ENCODE measurements around the gene GRK4. TPM values are rescaled to one million over a fixed set of nuclear protein-coding genes. Genes with fewer than 3 reads are reported as not detected.

Gene GRK4
- total RNA-seq, 1 donor from 2014 or later = 2.1 TPM

DNA sequence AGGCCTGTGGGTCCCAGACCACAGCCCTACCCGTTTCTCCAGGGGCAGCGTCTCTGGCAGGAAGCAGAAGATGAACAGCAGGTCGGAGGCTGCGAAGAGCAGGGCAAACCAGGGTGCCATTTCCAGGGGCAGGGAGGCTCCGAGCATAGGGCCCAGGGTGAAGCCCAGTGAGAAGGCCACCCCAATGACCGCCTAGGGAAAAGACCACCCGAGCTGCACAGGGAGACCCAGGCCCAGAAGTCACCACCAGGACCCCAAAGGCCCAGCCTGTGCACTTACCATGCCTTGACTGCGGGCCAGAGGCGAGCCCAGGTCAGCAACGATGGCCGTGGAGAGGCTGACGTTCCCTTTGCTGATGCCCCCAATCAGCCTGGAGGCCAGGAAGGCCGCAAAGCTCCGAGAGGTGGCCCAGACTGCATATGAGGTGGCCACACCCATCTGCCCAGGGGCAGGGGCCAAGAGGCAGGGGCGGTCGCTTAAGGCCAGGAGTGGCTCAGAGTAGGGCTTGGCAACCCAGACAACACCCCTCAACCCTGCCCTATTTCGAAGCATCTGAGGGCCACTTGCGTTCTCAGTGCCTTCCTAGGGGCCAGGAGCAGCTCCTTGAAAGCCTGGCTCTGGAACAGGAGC is 30.9 kb upstream of the GRK4 start:
- Mint-ChIP-seq H3K4me1 (peaks cover 55% of the 10 kb centered on the region), H3K36me3 (ENCODE audit: low read depth) (peaks cover 53% of the 10 kb centered on the region), H3K27me3 (no peaks in the 10 kb centered on the region), H3K27ac (peak overlapping the region; percentile 90), H3K9me3 (no peaks in the 10 kb centered on the region), H3K4me3 (peak overlapping the region; percentile 88)
- ChIA-PET POLR2A (interaction anchor here (0.7 to 2.4 kb wide), 8 partner anchors 10 to 447 kb away, joined by 3 to 10 read pairs (median 6); partner anchors contain the start of gene TNIP2), CTCF (no interaction called here)
- ATAC-seq (ENCODE audit: low read depth) (peak; percentile 1), DNase-seq (no peak)
- TF ChIP-seq, protein P1, sequence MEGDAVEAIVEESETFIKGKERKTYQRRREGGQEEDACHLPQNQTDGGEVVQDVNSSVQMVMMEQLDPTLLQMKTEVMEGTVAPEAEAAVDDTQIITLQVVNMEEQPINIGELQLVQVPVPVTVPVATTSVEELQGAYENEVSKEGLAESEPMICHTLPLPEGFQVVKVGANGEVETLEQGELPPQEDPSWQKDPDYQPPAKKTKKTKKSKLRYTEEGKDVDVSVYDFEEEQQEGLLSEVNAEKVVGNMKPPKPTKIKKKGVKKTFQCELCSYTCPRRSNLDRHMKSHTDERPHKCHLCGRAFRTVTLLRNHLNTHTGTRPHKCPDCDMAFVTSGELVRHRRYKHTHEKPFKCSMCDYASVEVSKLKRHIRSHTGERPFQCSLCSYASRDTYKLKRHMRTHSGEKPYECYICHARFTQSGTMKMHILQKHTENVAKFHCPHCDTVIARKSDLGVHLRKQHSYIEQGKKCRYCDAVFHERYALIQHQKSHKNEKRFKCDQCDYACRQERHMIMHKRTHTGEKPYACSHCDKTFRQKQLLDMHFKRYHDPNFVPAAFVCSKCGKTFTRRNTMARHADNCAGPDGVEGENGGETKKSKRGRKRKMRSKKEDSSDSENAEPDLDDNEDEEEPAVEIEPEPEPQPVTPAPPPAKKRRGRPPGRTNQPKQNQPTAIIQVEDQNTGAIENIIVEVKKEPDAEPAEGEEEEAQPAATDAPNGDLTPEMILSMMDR (IDR thresholded peaks at IDR 0.05) = no peak
- intact Hi-C loops (cut with micrococcal nuclease) = loop anchor here (1.0 to 10.0 kb wide), 9 partner anchors 14 to 688 kb away; partner anchors contain the start of genes CFAP99, HAUS3, POLN and RNF4

DNA sequence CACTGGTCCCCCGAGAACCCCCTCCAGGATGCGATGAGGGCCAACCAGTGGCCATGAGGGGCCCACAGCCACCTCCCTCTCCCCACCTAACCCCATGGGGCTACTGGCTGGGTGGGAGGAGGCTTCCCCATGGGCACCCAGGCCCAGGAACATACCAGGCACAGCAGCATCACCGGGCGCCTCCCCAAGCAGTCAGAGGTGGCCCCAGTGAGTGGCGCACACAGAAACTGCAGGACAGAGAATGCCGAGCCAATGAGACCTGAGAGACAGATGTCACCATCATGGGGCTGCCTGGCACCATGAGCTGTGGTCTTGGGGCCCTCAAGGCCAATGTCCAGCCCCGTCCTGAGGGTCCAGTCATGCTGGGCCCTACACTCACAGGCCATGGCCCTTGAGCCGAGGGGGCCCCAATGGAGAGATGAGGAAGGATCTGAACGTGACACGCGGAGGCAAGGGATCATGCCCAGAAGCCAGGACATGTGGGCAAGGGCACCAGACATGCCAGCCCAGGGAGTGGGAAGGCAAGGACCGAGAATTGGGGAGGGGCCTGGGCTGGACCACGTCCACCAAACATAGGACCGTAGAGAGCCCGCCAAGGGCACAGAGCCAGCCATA is 30.3 kb upstream of the GRK4 start:
- ATAC-seq (ENCODE audit: low read depth) (no peak), DNase-seq (no peak)
- TF ChIP-seq, protein P1 (IDR thresholded peaks at IDR 0.05) = no peak
- Mint-ChIP-seq H3K27me3 (no peaks in the 10 kb centered on the region), H3K4me3 (peak overlapping the region; percentile 88), H3K9me3 (no peaks in the 10 kb centered on the region), H3K4me1 (peaks cover 61% of the 10 kb centered on the region), H3K36me3 (ENCODE audit: low read depth) (peaks cover 53% of the 10 kb centered on the region), H3K27ac (peak overlapping the region; percentile 90)
- ChIA-PET POLR2A (interaction anchor here (1.0 to 2.4 kb wide), 5 partner anchors 11 to 187 kb away, joined by 6 to 10 read pairs (median 7); partner anchors contain the start of gene TNIP2), CTCF (no interaction called here)
- intact Hi-C loops (cut with micrococcal nuclease) = loop anchor here (1.0 to 10.0 kb wide), 9 partner anchors 15 to 688 kb away; partner anchors contain the start of genes CFAP99, HAUS3, POLN and RNF4

DNA sequence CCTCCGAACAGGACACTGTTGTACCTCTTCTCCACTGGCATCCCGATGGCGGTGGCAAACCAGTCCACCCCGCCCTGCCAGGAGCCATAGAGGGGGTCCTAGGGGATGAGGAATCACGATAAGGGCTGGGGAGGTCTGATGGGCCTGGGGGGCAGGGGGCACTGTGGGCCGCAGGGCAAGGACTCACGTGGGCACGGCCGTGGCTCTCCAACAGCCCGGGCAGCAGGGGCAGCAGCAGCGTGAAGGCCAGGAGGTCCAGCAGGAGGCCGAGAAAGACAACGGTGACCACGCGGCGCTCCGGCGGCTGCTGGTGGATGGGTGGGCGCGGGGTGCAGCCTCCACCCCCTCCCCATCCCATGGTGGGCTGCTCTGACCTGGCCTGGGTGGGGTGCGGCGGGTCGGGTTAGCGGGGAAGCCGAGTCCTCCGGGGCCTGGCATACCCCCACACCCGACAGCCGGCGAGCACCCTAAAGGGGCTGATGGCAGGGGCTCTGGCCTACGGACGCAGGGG is 29.8 kb upstream of the GRK4 start:
- H3K27me3 Mint-ChIP-seq = no peaks in the 10 kb centered on the region
- POLR2A ChIA-PET = interaction anchor here (1.0 to 2.4 kb wide), 3 partner anchors 170 to 187 kb away, joined by 6 to 8 read pairs (median 7); partner anchors contain the start of gene TNIP2
- TF ChIP-seq, protein P1 (IDR thresholded peaks at IDR 0.05) = no peak
- peak overlapping the region; percentile 88 for H3K4me3 Mint-ChIP-seq
- DNase-seq (no peak), ATAC-seq (ENCODE audit: low read depth) (no peak)
- intact Hi-C loops (cut with micrococcal nuclease) = loop anchor here (1.0 to 10.0 kb wide), 7 partner anchors 30 to 689 kb away; partner anchors contain the start of genes CFAP99, GRK4, HAUS3 and NOP14
- H3K27ac Mint-ChIP-seq = peak overlapping the region; percentile 90
- H3K4me1 Mint-ChIP-seq = peaks cover 63% of the 10 kb centered on the region
- H3K9me3 Mint-ChIP-seq = no peaks in the 10 kb centered on the region
- peaks cover 52% of the 10 kb centered on the region for H3K36me3 Mint-ChIP-seq (ENCODE audit: low read depth)
- CTCF ChIA-PET = no interaction called here

DNA sequence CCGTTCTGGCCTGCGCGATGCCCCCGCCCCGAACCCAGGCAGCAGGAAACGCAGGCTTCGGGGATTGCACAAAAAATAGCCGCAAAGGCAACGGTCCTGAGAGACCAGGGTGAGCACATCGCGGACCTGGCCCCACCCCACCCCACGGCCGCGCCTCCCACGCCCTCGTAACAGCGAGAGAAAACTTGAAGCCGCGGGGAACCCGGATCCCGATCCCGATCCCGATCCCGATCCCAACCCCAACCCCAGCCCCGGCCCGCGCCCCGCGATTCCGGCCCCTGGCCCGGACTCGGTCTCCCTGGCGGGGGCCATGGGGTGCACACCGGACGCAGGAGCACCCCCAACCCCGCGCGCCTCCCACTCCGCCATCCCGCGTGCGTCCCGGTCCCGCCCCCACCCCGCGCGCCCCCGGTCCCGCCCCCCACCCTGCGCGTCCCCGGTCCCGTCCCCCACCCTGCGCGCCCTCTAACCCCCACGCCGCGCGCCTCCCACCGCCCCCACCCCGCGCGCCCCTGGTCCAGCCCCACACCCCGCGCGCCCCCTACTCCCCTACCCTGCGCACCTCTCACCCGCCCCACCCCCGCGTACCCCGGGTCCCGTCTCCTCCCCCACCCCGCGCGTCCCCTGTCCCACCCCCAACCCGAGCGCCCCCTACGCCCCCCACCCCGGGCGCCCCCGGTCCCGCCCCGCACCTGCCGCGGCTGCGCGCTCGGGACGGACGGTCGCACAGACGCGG is 29.1 kb upstream of the GRK4 start:
- H3K4me1 Mint-ChIP-seq = peaks cover 66% of the 10 kb centered on the region

More for the DNA sequence above, 29.1 kb upstream of the GRK4 start:
- ATAC-seq (ENCODE audit: low read depth) = peak; percentile 5
- Mint-ChIP-seq H3K9me3 (no peaks in the 10 kb centered on the region), H3K27me3 (no peaks in the 10 kb centered on the region), H3K27ac (peak overlapping the region; percentile 71), H3K36me3 (ENCODE audit: low read depth) (peaks cover 52% of the 10 kb centered on the region), H3K4me3 (peak overlapping the region; percentile 83)
- ChIA-PET CTCF (no interaction called here), POLR2A (interaction anchor here (0.5 to 4.0 kb wide), 6 partner anchors 10 to 170 kb away, joined by 3 to 31 read pairs (median 6); partner anchors contain the start of genes GRK4 and NOP14)
- intact Hi-C loops (cut with micrococcal nuclease) = loop anchor here (1.0 to 10.0 kb wide), 5 partner anchors 29 to 689 kb away; partner anchors contain the start of genes CFAP99, GRK4, HAUS3 and NOP14
- TF ChIP-seq, protein P1 (IDR thresholded peaks at IDR 0.05) = no peak
- DNase-seq = peak; percentile 52
